ENCODE data around the gene KLF13. TPM values are rescaled to one million over a fixed set of nuclear protein-coding genes. Genes with fewer than 3 reads are reported as not detected.

KLF13 gene
- total RNA-seq, 1 experiment from 2014 or later: 78.6 TPM

- no peak for TF ChIP-seq REST (IDR thresholded peaks at IDR 0.05; ENCODE audit: insufficient read depth in 1 of 2, low read depth in 2 of 2, low read length in 1 of 2)
- no peak for TF ChIP-seq POLR2AphosphoS5 (IDR thresholded peaks at IDR 0.05; ENCODE audit: low read depth, low read length)
- TF ChIP-seq SIN3A (IDR thresholded peaks at IDR 0.05; ENCODE audit: borderline replicate concordance, insufficient read depth, low read depth, low read length): no peak
- no peak for TF ChIP-seq TCF7L2 (IDR thresholded peaks at IDR 0.05; ENCODE audit: low read depth, low read length)
- H3K36me3 ChIP-seq (ENCODE audit: control insufficient read depth, insufficient read depth, low read length): no peaks in the 10 kb centered on the region
- ChIA-PET CTCF (no interaction called here), POLR2A (no interaction called here)
- intact Hi-C loops (cut with micrococcal nuclease; ENCODE audit: unreplicated experiment) (no loop called here), in situ Hi-C loops (cut with HindIII; ENCODE audit: low pct_unique_long_range_greater_than_20kb, low sequenced_read_pairs) (no loop called here)
- H3K9me3 ChIP-seq (ENCODE audit: control insufficient read depth, insufficient read depth, low read depth, low read length): peaks cover 3% of the 10 kb centered on the region; the same call in 1 of the 2 replicates
- DNase-seq (ENCODE audit: low read depth, low spot score) (no peak), ATAC-seq (no peak)
- H3K4me1 ChIP-seq (ENCODE audit: control insufficient read depth, insufficient read depth, low read length): no peaks in the 10 kb centered on the region
- H3K27me3 ChIP-seq (ENCODE audit: control insufficient read depth, insufficient read depth, low read length): no peaks in the 10 kb centered on the region
- H3K4me3 ChIP-seq (ENCODE audit: low read depth in 2 of 2, low read length in 2 of 2): no peak overlapping the region
- no peak overlapping the region for H3K27ac ChIP-seq (ENCODE audit: low read length)
- no TSS peak for BruUV-seq (replicated peaks)
Measured at GRCh38 chr15:31409171-31409570, 82.5 kb downstream of the KLF13 start.

DNA sequence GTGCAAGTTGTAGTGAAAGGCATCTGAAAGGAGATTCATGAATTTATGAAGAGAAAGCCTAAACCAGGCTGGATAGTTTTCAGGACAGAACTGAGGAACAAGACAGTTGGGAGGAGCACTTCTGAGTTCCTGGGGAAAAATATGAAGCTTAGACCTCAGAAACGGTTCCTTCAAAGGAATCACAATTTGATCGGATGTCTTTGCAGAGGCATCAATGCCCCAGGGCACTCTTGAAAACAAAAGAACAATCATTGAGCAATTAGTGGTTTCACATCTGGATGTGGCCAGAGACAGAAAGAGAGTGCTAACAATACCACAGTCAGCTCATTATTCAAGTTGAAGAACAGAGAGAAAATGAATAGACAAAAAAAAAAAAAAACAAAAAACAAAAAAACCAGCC lies 86.2 kb downstream of the KLF13 start:
- POLR2A ChIA-PET: interaction anchor here (0.6 kb wide), 2 partner anchors 86 to 251 kb away, joined by 4 to 5 read pairs; partner anchors contain the start of gene KLF13
- in situ Hi-C loops (cut with HindIII; ENCODE audit: low pct_unique_long_range_greater_than_20kb, low sequenced_read_pairs) (no loop called here), intact Hi-C loops (cut with micrococcal nuclease; ENCODE audit: unreplicated experiment) (no loop called here)
- no peak for DNase-seq (ENCODE audit: low read depth, low spot score)
- H3K4me1 ChIP-seq (ENCODE audit: control insufficient read depth, insufficient read depth, low read length): no peaks in the 10 kb centered on the region
- no peak overlapping the region for H3K27ac ChIP-seq (ENCODE audit: low read length)
- no peaks in the 10 kb centered on the region for H3K27me3 ChIP-seq (ENCODE audit: control insufficient read depth, insufficient read depth, low read length)
- BruUV-seq (replicated peaks): no TSS peak
- ATAC-seq: no peak
- TF ChIP-seq TCF7L2 (IDR thresholded peaks at IDR 0.05; ENCODE audit: low read depth, low read length): no peak
- TF ChIP-seq REST (IDR thresholded peaks at IDR 0.05; ENCODE audit: insufficient read depth in 1 of 2, low read depth in 2 of 2, low read length in 1 of 2): no peak
- no peak overlapping the region for H3K4me3 ChIP-seq (ENCODE audit: low read depth in 2 of 2, low read length in 2 of 2)
- peaks cover 3% of the 10 kb centered on the region; the same call in 1 of the 2 replicates for H3K9me3 ChIP-seq (ENCODE audit: control insufficient read depth, insufficient read depth, low read depth, low read length)
- no peaks in the 10 kb centered on the region for H3K36me3 ChIP-seq (ENCODE audit: control insufficient read depth, insufficient read depth, low read length)
- CTCF ChIA-PET: no interaction called here

DNA sequence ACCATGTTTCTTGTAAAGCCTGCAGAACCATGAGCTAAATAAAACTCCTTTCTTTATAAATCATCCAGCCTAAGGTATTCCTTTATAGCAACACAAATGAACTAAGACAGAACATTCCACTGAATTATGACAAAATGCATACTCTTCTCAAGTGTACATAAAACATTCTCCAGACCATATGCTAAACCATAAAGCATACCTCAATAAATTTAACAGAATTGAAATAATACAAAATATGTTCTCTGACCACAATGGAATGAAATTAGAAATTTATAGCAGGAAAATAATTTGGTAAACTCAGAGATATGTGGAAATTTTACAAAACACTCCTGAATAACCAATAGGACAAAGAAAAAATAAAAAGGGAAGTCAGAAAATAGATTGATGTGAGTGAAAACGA lies 88.6 kb downstream of the KLF13 start:
- DNase-seq (ENCODE audit: low read depth, low spot score): no peak
- Histone ChIP-seq H3K36me3 (ENCODE audit: control insufficient read depth, insufficient read depth, low read length) (no peaks in the 10 kb centered on the region), H3K4me1 (ENCODE audit: control insufficient read depth, insufficient read depth, low read length) (no peaks in the 10 kb centered on the region), H3K4me3 (ENCODE audit: low read depth in 2 of 2, low read length in 2 of 2) (no peak overlapping the region), H3K27ac (ENCODE audit: low read length) (no peak overlapping the region), H3K9me3 (ENCODE audit: control insufficient read depth, insufficient read depth, low read depth, low read length) (no peaks in the 10 kb centered on the region), H3K27me3 (ENCODE audit: control insufficient read depth, insufficient read depth, low read length) (no peaks in the 10 kb centered on the region)
- intact Hi-C loops (cut with micrococcal nuclease; ENCODE audit: unreplicated experiment): no loop called here
- ChIA-PET POLR2A (no interaction called here), CTCF (interaction anchor here (0.6 kb wide), 1 partner anchor 194 kb away, joined by 3 read pairs; no protein-coding TSS in a partner anchor)
- BruUV-seq (replicated peaks): no TSS peak
- no peak for ATAC-seq
- in situ Hi-C loops (cut with HindIII; ENCODE audit: low pct_unique_long_range_greater_than_20kb, low sequenced_read_pairs): no loop called here
- no peak for TF ChIP-seq POLR2AphosphoS5 (IDR thresholded peaks at IDR 0.05; ENCODE audit: low read depth, low read length)
- TF ChIP-seq CTCF (IDR thresholded peaks at IDR 0.05): no peak
- no peak for TF ChIP-seq TCF7L2 (IDR thresholded peaks at IDR 0.05; ENCODE audit: low read depth, low read length)
